HPDE6-E6E7 (cell line): ENCODE results near the gene PIMREG.

Experiments
- DNase-seq: peaks from one replicate; pipeline ENCODE4 v3.0.0; 2011; ENCODE audit warnings: missing footprints; ENCODE audit errors: extremely low spot score

PIMREG gene

GRCh38 chr17:6437956-6438355 is 6.3 kb upstream of the PIMREG start:
- no peak for DNase-seq

GRCh38 chr17:6439951-6440350 is 4.3 kb upstream of the PIMREG start:
- DNase-seq: no peak

- DNase-seq: no peak
Measured at GRCh38 chr17:6442775-6443174, 1.5 kb upstream of the PIMREG start.

GRCh38 chr17:6444571-6445335 is 498 bp downstream of the PIMREG start:
- DNase-seq: no peak

- no peak for DNase-seq
Measured at GRCh38 chr17:6446516-6447100, 2.4 kb downstream of the PIMREG start.

- no peak for DNase-seq
Measured at GRCh38 chr17:6448473-6448872, 4.2 kb downstream of the PIMREG start.

GRCh38 chr17:6449307-6449706 is 5.1 kb downstream of the PIMREG start:
- no peak for DNase-seq

- no peak for DNase-seq
Measured at GRCh38 chr17:6450926-6451832, 6.9 kb downstream of the PIMREG start.

- DNase-seq: no peak
Measured at GRCh38 chr17:6452471-6453266, 8.4 kb downstream of the PIMREG start.

- no peak for DNase-seq
Measured at GRCh38 chr17:6453279-6454024, 9.2 kb downstream of the PIMREG start.

- DNase-seq: no peak
Measured at GRCh38 chr17:6454495-6455320, 10.5 kb downstream of the PIMREG start.

GRCh38 chr17:6455321-6455705 is 11.1 kb downstream of the PIMREG start:
- DNase-seq: no peak

GRCh38 chr17:6456321-6456720 is 12.1 kb downstream of the PIMREG start:
- no peak for DNase-seq

- peak; percentile 69 for DNase-seq
Measured at GRCh38 chr17:6456914-6457687, 12.8 kb downstream of the PIMREG start.

GRCh38 chr17:6457688-6458459 is 13.6 kb downstream of the PIMREG start:
- DNase-seq: peak; percentile 36

- no peak for DNase-seq
Measured at GRCh38 chr17:6458460-6458950, 14.2 kb downstream of the PIMREG start.

- no peak for DNase-seq
Measured at GRCh38 chr17:6460531-6461161, 16.4 kb downstream of the PIMREG start.

- DNase-seq: no peak
Measured at GRCh38 chr17:6461246-6461645, 17.0 kb downstream of the PIMREG start.
